GM23248 (cell line): ENCODE data around the gene WDR74. TPM values are rescaled to one million over a fixed set of nuclear protein-coding genes. Genes with fewer than 3 reads are reported as not detected.

ENCODE experiments used
- DNase-seq: peaks from one replicate; pipeline ENCODE4 v3.0.0-alpha.2; 2015
- H2AFZ ChIP-seq: fragments of 200-600 bp; sonication (generic); 2 replicates; pipeline ENCODE4 v1.6.1; 2016; ENCODE audit warnings: antibody characterized with exemption
- H3F3A ChIP-seq: fragments of 200-600 bp; sonication (generic); 2 replicates; pipeline ENCODE4 v1.6.1; 2016; ENCODE audit warnings: mild to moderate bottlenecking, antibody characterized with exemption, mixed run types; ENCODE audit not compliant: insufficient read depth
- H3K27ac ChIP-seq: fragments of 200-600 bp; sonication (generic); 2 replicates; pipeline ENCODE4 v1.5.1; 2016; ENCODE audit warnings: mild to moderate bottlenecking
- H3K27me3 ChIP-seq: fragments of 200-600 bp; sonication (generic); replicated peaks from 2 replicates; pipeline ENCODE4 v1.6.1; 2016; ENCODE audit warnings: mild to moderate bottlenecking; ENCODE audit not compliant: insufficient read depth
- H3K36me3 ChIP-seq: fragments of 200-600 bp; sonication (generic); 2 replicates; pipeline ENCODE4 v1.6.1; 2016; ENCODE audit warnings: low read depth, mild to moderate bottlenecking
- H3K4me1 ChIP-seq: fragments of 200-600 bp; sonication (generic); 2 replicates; pipeline ENCODE4 v1.6.1; 2016; ENCODE audit warnings: mild to moderate bottlenecking; ENCODE audit not compliant: insufficient read depth
- H3K4me2 ChIP-seq: fragments of 200-600 bp; sonication (generic); one replicate; pipeline ENCODE4 v1.6.1; 2016; ENCODE audit warnings: mild to moderate bottlenecking; ENCODE audit not compliant: unreplicated experiment
- H3K4me3 ChIP-seq: fragments of 200-600 bp; sonication (generic); 2 replicates; pipeline ENCODE4 v1.5.1; 2016; ENCODE audit warnings: mild to moderate bottlenecking
- H3K79me2 ChIP-seq: fragments of 200-600 bp; sonication (generic); 2 replicates; pipeline ENCODE4 v1.6.1; 2016; ENCODE audit warnings: mild to moderate bottlenecking; ENCODE audit not compliant: insufficient read depth
- H3K9ac ChIP-seq: fragments of 200-600 bp; sonication (generic); 2 replicates; pipeline ENCODE4 v1.6.1; 2016; ENCODE audit warnings: mild to moderate bottlenecking
- H3K9me2 ChIP-seq: fragments of 200-600 bp; sonication (generic); 2 replicates; pipeline ENCODE4 v1.6.1; 2016; ENCODE audit warnings: mixed run types, mild to moderate bottlenecking, moderate library complexity; ENCODE audit not compliant: insufficient read depth
- H3K9me3 ChIP-seq: fragments of 200-600 bp; sonication (generic); one replicate; pipeline ENCODE4 v1.6.1; 2017; ENCODE audit warnings: low read depth
- H4K20me1 ChIP-seq: fragments of 200-600 bp; sonication (generic); 2 replicates; pipeline ENCODE4 v1.6.0; 2016; ENCODE audit not compliant: insufficient read depth
- EZH2 ChIP-seq: fragments of 200-600 bp; sonication (generic); IDR thresholded peaks from 2 replicates; pipeline ENCODE4 v1.6.1; 2018; ENCODE audit warnings: antibody characterized with exemption, mild to moderate bottlenecking; ENCODE audit not compliant: insufficient read depth, poor library complexity, severe bottlenecking
- EZH2phosphoT487 ChIP-seq: fragments of 200-600 bp; sonication (generic); IDR thresholded peaks from 2 replicates; pipeline ENCODE4 v1.6.1; 2018; ENCODE audit warnings: antibody characterized with exemption, moderate library complexity, mild to moderate bottlenecking, low read depth; ENCODE audit not compliant: insufficient read depth
- WGBS, 2 experiments: methylation state at CpG; one replicate each; pipeline ENCODE4 v1.1.6; 2015 to 2017; ENCODE audit warnings: low lambda C conversion rate in 2 of 2, low coverage in 1 of 2; ENCODE audit errors: missing lambda C conversion rate in 2 of 2; 5-methylcytosine and 5-hydroxymethylcytosine counted together
- in situ Hi-C: fragments of 300-500 bp; cut with MboI; formaldehyde crosslinking; loops from 2 replicates; pipeline ENCODE4 v1.15.0; 2020
- polyA plus RNA-seq: library from polyadenylated mRNA; unstranded; fragments of >200 nt; fragmentation: Nextera tagmentation; extraction: Ambion mirVana; gene quantifications from 2 replicates; pipeline ENCODE4 v1.2.1, GENCODE V29; 2016
- total RNA-seq: library from RNA; depleted of rRNA; stranded (reverse); fragments of >200 nt; shearing (Covaris generic); gene quantifications from 2 replicates; pipeline ENCODE4 v1.2.3, GENCODE V29; 2014

WDR74 gene
- total and polyA plus RNA-seq, 2 experiments from 2014 or later = 33.6 to 50.4 TPM

- Histone ChIP-seq H2AFZ (no peak overlapping the region), H3K9me3 (no peaks in the 10 kb centered on the region), H3K27me3 (no peaks in the 10 kb centered on the region), H3K4me3 (peak overlapping the region; percentile 93), H3K27ac (peak overlapping the region; percentile 99), H3F3A (peaks cover 77% of the 10 kb centered on the region), H3K9ac (peak overlapping the region; percentile 100), H3K4me1 (peaks cover 51% of the 10 kb centered on the region), H3K79me2 (peaks cover 59% of the 10 kb centered on the region), H3K4me2 (peak overlapping the region; percentile 97), H3K36me3 (peaks cover 67% of the 10 kb centered on the region), H4K20me1 (peaks cover 19% of the 10 kb centered on the region; the same call in 1 of the 2 replicates), H3K9me2 (no peaks in the 10 kb centered on the region)
- no peak for TF ChIP-seq EZH2
- TF ChIP-seq EZH2phosphoT487 = no peak
- WGBS, 2 experiments = 54 to 61% methylated on average over 3 of the region's 3 CpGs
- in situ Hi-C loops = no loop called here
- DNase-seq = peak; percentile 38
Measured at GRCh38 chr11:62883673-62884072, 44.3 kb upstream of the WDR74 start.

GRCh38 chr11:62882788-62883501 is 43.6 kb upstream of the WDR74 start:
- H3K27me3 ChIP-seq = no peaks in the 10 kb centered on the region
- DNase-seq = no peak
- peak overlapping the region; percentile 100 for H3K9ac ChIP-seq
- no peak overlapping the region for H2AFZ ChIP-seq
- no peak for TF ChIP-seq EZH2
- TF ChIP-seq EZH2phosphoT487 = no peak
- in situ Hi-C loops = no loop called here
- peaks cover 51% of the 10 kb centered on the region for H3K4me1 ChIP-seq
- peaks cover 60% of the 10 kb centered on the region for H3K36me3 ChIP-seq
- WGBS, 2 experiments = 41 to 49% methylated on average over 5 of the region's 5 CpGs
- H3F3A ChIP-seq = peaks cover 71% of the 10 kb centered on the region
- H3K4me3 ChIP-seq = peak overlapping the region; percentile 93
- H3K9me3 ChIP-seq = no peaks in the 10 kb centered on the region
- peaks cover 19% of the 10 kb centered on the region; the same call in 1 of the 2 replicates for H4K20me1 ChIP-seq
- H3K79me2 ChIP-seq = peaks cover 59% of the 10 kb centered on the region
- peak overlapping the region; percentile 97 for H3K4me2 ChIP-seq
- H3K27ac ChIP-seq = peak overlapping the region; percentile 99
- H3K9me2 ChIP-seq = no peaks in the 10 kb centered on the region

- in situ Hi-C loops = no loop called here
- no peak for TF ChIP-seq EZH2phosphoT487
- TF ChIP-seq EZH2 = no peak
- no peaks in the 10 kb centered on the region for H3K9me3 ChIP-seq
- no peaks in the 10 kb centered on the region for H3K27me3 ChIP-seq
- H3F3A ChIP-seq = peaks cover 66% of the 10 kb centered on the region
- no peak overlapping the region for H2AFZ ChIP-seq
- H3K27ac ChIP-seq = peak overlapping the region; percentile 99
- peak overlapping the region; percentile 93 for H3K4me3 ChIP-seq
- 0 to 2% methylated on average over 6 of the region's 6 CpGs for WGBS, 2 experiments
- no peaks in the 10 kb centered on the region for H3K9me2 ChIP-seq
- peaks cover 19% of the 10 kb centered on the region; the same call in 1 of the 2 replicates for H4K20me1 ChIP-seq
- H3K79me2 ChIP-seq = peaks cover 62% of the 10 kb centered on the region
- peak overlapping the region; percentile 100 for H3K9ac ChIP-seq
- peaks cover 55% of the 10 kb centered on the region for H3K36me3 ChIP-seq
- H3K4me2 ChIP-seq = peak overlapping the region; percentile 97
- peaks cover 51% of the 10 kb centered on the region for H3K4me1 ChIP-seq
- DNase-seq = peak; percentile 35
Measured at GRCh38 chr11:62882431-62882749, 43.0 kb upstream of the WDR74 start.

- peak; percentile 99 for DNase-seq
- peaks cover 48% of the 10 kb centered on the region for H3K4me1 ChIP-seq
- WGBS, 2 experiments = 1 to 2% methylated on average over 17 to 21 of the region's 21 CpGs
- H3F3A ChIP-seq = peaks cover 60% of the 10 kb centered on the region
- H2AFZ ChIP-seq = no peak overlapping the region
- peak overlapping the region; percentile 99 for H3K27ac ChIP-seq
- H3K4me3 ChIP-seq = peak overlapping the region; percentile 93
- H3K9me3 ChIP-seq = no peaks in the 10 kb centered on the region
- H3K4me2 ChIP-seq = peak overlapping the region; percentile 97
- TF ChIP-seq EZH2 (no peak), EZH2phosphoT487 (no peak)
- in situ Hi-C loops = no loop called here
- peaks cover 49% of the 10 kb centered on the region for H3K36me3 ChIP-seq
- no peaks in the 10 kb centered on the region for H3K27me3 ChIP-seq
- peak overlapping the region; percentile 100 for H3K9ac ChIP-seq
- H3K9me2 ChIP-seq = no peaks in the 10 kb centered on the region
- H4K20me1 ChIP-seq = peaks cover 13% of the 10 kb centered on the region; the same call in 1 of the 2 replicates
- H3K79me2 ChIP-seq = peaks cover 60% of the 10 kb centered on the region
Measured at GRCh38 chr11:62881579-62882430, 42.4 kb upstream of the WDR74 start.
